ENCODE data around the gene STS. TPM values are rescaled to one million over a fixed set of nuclear protein-coding genes. Genes with fewer than 3 reads are reported as not detected.
A peak's percentile ranks its signal among the peaks of the same experiment; 100 is the strongest.

STS gene
- total RNA-seq, 2 donors from 2014 or later: 3.6 TPM

GRCh38 chrX:7143076-7143475 is 4.4 kb upstream of the STS start:
- no peak overlapping the region for H3K27ac ChIP-seq
- TF ChIP-seq CTCF (IDR thresholded peaks at IDR 0.05): no peak
- TF ChIP-seq POLR2A (IDR thresholded peaks at IDR 0.05): no peak
- no peak overlapping the region for H3K4me3 ChIP-seq
- intact Hi-C loops (cut with DNase I): no loop called here
- no peaks in the 10 kb centered on the region for H3K9me3 ChIP-seq
- no peaks in the 10 kb centered on the region for H3K27me3 ChIP-seq
- H3K36me3 ChIP-seq (replicated peaks in 1 of 2; ENCODE audit: insufficient read depth in 1 of 2, low read depth in 2 of 2): no peaks in the 10 kb centered on the region
- DNase-seq: no peak
- H3K4me1 ChIP-seq: peaks cover 19% of the 10 kb centered on the region
- 94 to 100% methylated on average over 1 of the region's 1 CpG for WGBS, 2 donors
- no peak for ATAC-seq

- Histone ChIP-seq H3K36me3 (replicated peaks in 1 of 2; ENCODE audit: insufficient read depth in 1 of 2, low read depth in 2 of 2) (no peaks in the 10 kb centered on the region), H3K9me3 (no peaks in the 10 kb centered on the region), H3K27me3 (no peaks in the 10 kb centered on the region), H3K27ac (peak overlapping the region; percentile 30 to 92 (median 89)), H3K4me1 (peaks cover 19% of the 10 kb centered on the region), H3K4me3 (no peak overlapping the region)
- ATAC-seq: no peak
- intact Hi-C loops (cut with DNase I): no loop called here
- 46 to 60% methylated on average over 5 to 8 of the region's 8 CpGs for WGBS, 2 donors
- TF ChIP-seq POLR2A (IDR thresholded peaks at IDR 0.05): no peak
- DNase-seq: no peak
Observed at GRCh38 chrX:7143941-7144525, 3.5 kb upstream of the STS start.

GRCh38 chrX:7145454-7145853 is 2.1 kb upstream of the STS start:
- DNase-seq (peak in 1 of 4 donors; percentile 19), ATAC-seq (peak; percentile 45)
- no peak for TF ChIP-seq POLR2A (IDR thresholded peaks at IDR 0.05)
- TF ChIP-seq CTCF (IDR thresholded peaks at IDR 0.05): no peak
- Histone ChIP-seq H3K36me3 (replicated peaks in 1 of 2; ENCODE audit: insufficient read depth in 1 of 2, low read depth in 2 of 2) (no peaks in the 10 kb centered on the region), H3K4me3 (no peak overlapping the region), H3K4me1 (peaks cover 19% of the 10 kb centered on the region), H3K27me3 (no peaks in the 10 kb centered on the region), H3K9me3 (no peaks in the 10 kb centered on the region), H3K27ac (peak overlapping the region in 3 of 4 donors; percentile 88 to 92 (median 90))
- WGBS, 2 donors: 7 to 12% methylated on average over 3 of the region's 3 CpGs
- intact Hi-C loops (cut with DNase I): no loop called here

GRCh38 chrX:7146020-7146702 is 1.4 kb upstream of the STS start:
- ATAC-seq (no peak), DNase-seq (no peak)
- peaks cover 19% of the 10 kb centered on the region for H3K4me1 ChIP-seq
- TF ChIP-seq CTCF (IDR thresholded peaks at IDR 0.05) (no peak), POLR2A (IDR thresholded peaks at IDR 0.05) (no peak)
- no peaks in the 10 kb centered on the region for H3K9me3 ChIP-seq
- no peaks in the 10 kb centered on the region for H3K36me3 ChIP-seq (replicated peaks in 1 of 2; ENCODE audit: insufficient read depth in 1 of 2, low read depth in 2 of 2)
- intact Hi-C loops (cut with DNase I): no loop called here
- H3K27me3 ChIP-seq: no peaks in the 10 kb centered on the region
- H3K27ac ChIP-seq: peak overlapping the region in 3 of 4 donors; percentile 88 to 92 (median 90)
- no peak overlapping the region for H3K4me3 ChIP-seq
- WGBS, 2 donors: 62 to 74% methylated on average over 3 of the region's 3 CpGs

GRCh38 chrX:7146703-7147412 is 654 bp upstream of the STS start:
- Histone ChIP-seq H3K4me1 (peaks cover 19% of the 10 kb centered on the region), H3K27ac (peak overlapping the region; percentile 72 to 92 (median 89)), H3K36me3 (replicated peaks in 1 of 2; ENCODE audit: insufficient read depth in 1 of 2, low read depth in 2 of 2) (no peaks in the 10 kb centered on the region), H3K4me3 (peak overlapping the region; percentile 18 to 37), H3K9me3 (no peaks in the 10 kb centered on the region), H3K27me3 (no peaks in the 10 kb centered on the region)
- ATAC-seq (peak; percentile 23), DNase-seq (peak in 3 of 4 donors; percentile 27 to 43 (median 40))
- intact Hi-C loops (cut with DNase I): no loop called here
- TF ChIP-seq POLR2A (IDR thresholded peaks at IDR 0.05): peak in 2 of 3 donors; percentile 6 to 14
- TF ChIP-seq CTCF (IDR thresholded peaks at IDR 0.05): no peak
- WGBS, 2 donors: 6 to 7% methylated on average over 8 to 13 of the region's 13 CpGs

Measured in body of pancreas (tissue), 4 donors.